Measurements from ENCODE around the gene CMKLR1.

Gene CMKLR1

DNA sequence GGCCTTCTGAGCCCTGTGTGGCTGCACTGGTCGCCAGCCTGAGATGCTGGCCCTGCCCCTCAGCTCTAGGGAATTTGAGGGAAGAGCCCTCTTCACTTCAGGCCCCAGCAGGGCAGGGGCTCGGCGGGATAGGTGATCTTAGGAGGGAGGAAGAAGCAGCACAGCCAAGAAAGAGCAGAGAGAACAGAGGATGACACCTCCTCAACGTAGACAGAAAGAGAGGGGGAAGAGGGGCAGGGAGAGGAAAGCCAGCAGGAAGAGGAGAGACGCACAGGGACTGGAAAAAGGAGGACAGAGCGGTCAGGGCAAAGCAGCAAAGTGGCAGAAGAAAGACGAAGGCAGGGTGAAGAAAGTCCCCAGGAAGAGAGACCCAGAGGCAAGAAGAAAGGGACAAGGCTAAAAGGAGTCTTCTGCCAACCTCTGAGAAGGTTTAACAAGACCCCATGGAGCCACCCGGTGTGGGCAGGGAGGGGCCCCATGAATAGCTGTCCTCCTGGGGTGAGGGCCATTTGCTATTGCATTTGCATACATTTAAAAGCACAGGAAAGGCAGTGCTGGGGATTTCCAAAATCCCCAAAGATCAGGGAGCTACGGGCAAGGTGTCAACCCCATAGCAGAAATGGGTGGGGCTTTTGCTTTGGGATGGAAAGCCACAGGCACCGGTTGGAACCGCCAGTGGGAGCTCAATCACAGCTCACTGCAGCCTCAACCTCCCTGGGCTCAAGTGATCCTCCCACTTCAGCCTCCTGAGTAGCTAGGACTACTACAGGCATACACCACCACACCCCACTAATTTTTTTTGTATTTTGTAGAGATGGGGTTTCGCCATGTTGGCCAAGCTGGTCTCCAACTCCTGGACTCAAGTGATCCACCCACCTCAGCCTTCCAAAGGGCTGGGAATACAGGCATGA is 22.7 kb downstream of the CMKLR1 start:
- TF ChIP-seq, protein P1, sequence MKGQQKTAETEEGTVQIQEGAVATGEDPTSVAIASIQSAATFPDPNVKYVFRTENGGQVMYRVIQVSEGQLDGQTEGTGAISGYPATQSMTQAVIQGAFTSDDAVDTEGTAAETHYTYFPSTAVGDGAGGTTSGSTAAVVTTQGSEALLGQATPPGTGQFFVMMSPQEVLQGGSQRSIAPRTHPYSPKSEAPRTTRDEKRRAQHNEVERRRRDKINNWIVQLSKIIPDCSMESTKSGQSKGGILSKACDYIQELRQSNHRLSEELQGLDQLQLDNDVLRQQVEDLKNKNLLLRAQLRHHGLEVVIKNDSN (IDR thresholded peaks at IDR 0.05), result no peak
- TF ChIP-seq CREB1 (IDR thresholded peaks at IDR 0.05; ENCODE audit: low read depth) (no peak), RAD21 (IDR thresholded peaks at IDR 0.05; ENCODE audit: low read depth) (no peak), CEBPB (IDR thresholded peaks at IDR 0.05) (no peak), YY1 (IDR thresholded peaks at IDR 0.05; ENCODE audit: low read depth) (no peak), TAF1 (IDR thresholded peaks at IDR 0.05; ENCODE audit: low read depth) (no peak), FOXM1 (IDR thresholded peaks at IDR 0.05; ENCODE audit: borderline replicate concordance, low read depth) (no peak), ZBTB7A (IDR thresholded peaks at IDR 0.05; ENCODE audit: low read depth) (no peak)
- TF ChIP-seq, protein P2, sequence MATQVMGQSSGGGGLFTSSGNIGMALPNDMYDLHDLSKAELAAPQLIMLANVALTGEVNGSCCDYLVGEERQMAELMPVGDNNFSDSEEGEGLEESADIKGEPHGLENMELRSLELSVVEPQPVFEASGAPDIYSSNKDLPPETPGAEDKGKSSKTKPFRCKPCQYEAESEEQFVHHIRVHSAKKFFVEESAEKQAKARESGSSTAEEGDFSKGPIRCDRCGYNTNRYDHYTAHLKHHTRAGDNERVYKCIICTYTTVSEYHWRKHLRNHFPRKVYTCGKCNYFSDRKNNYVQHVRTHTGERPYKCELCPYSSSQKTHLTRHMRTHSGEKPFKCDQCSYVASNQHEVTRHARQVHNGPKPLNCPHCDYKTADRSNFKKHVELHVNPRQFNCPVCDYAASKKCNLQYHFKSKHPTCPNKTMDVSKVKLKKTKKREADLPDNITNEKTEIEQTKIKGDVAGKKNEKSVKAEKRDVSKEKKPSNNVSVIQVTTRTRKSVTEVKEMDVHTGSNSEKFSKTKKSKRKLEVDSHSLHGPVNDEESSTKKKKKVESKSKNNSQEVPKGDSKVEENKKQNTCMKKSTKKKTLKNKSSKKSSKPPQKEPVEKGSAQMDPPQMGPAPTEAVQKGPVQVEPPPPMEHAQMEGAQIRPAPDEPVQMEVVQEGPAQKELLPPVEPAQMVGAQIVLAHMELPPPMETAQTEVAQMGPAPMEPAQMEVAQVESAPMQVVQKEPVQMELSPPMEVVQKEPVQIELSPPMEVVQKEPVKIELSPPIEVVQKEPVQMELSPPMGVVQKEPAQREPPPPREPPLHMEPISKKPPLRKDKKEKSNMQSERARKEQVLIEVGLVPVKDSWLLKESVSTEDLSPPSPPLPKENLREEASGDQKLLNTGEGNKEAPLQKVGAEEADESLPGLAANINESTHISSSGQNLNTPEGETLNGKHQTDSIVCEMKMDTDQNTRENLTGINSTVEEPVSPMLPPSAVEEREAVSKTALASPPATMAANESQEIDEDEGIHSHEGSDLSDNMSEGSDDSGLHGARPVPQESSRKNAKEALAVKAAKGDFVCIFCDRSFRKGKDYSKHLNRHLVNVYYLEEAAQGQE (IDR thresholded peaks at IDR 0.05; ENCODE audit: low read depth), result no peak
- TF ChIP-seq, protein P3, sequence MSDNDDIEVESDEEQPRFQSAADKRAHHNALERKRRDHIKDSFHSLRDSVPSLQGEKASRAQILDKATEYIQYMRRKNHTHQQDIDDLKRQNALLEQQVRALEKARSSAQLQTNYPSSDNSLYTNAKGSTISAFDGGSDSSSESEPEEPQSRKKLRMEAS (IDR thresholded peaks at IDR 0.05), result no peak

DNA sequence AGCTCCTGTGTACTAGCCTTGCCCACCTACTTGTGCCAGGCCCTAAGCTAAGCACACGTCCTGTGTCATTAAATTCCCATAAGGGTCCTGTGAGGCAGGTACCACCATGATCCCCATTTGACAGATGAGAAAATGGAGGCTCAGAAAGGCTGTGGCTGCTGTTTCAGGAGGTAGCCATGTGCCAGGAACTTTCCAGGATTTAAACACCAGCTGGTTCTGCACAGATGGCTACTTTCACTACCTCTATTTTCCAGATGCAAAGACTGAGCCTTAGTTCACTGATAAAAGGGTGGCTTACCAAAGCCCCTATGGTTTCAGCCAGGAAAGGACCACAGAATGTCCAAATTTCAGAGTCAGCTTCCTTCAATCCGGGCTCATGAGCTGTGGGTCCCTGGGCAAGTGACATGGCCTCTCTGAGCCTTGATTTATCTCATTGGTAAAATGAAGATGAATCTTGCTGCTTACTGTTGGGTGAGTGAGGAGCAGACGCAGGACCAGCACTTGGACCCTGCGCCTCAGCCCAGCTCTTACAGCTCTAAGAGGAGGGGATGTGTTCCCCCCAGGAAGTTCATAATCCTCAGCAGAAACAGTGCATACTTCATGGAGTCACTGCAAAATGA is 23.5 kb downstream of the CMKLR1 start:
- no peak for TF ChIP-seq TEAD4 (IDR thresholded peaks at IDR 0.05)

DNA sequence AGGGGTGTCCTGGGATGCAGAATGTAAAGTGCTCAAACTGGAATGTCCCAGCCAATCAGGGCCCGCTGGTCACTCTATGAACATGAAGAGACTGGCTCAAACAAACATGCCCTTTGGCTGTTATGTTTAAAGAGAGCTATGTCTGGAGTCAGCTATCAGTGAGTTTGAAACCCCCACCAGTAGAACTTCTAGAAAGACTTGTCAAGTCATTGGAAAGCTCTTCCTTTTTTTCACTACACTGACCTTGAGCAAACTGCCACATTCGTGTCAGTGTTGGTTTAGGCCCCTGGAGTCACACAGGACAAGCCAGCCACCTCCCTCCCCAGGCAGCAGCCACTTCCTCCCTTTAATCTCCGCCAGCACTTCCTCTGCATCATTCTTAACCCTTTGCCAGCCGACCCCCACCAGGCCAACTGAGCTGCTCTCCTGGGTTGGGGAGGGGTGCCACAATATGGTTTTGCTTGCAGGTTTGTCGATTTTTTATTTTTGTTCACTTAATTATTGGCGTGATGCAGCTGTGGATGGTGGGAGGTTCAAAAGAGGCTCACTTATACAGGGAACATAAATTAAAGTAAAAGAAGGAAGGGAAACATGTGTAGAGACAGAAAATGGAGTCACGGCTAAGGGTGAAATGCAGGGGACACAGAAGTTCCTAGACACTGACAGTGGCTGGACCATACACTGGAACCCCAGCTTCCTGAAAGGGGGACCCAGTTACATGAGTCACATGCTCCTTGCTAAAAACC is 25.3 kb downstream of the CMKLR1 start:
- TF ChIP-seq CEBPB (IDR thresholded peaks at IDR 0.05) (no peak), EGR1 (IDR thresholded peaks at IDR 0.05) (no peak), NFIC (IDR thresholded peaks at IDR 0.05) (no peak), CREB1 (IDR thresholded peaks at IDR 0.05; ENCODE audit: low read depth) (no peak), YY1 (IDR thresholded peaks at IDR 0.05; ENCODE audit: low read depth) (no peak), TCF12 (IDR thresholded peaks at IDR 0.05; ENCODE audit: low read depth) (no peak), TAF1 (IDR thresholded peaks at IDR 0.05; ENCODE audit: low read depth) (no peak), ZBTB7A (IDR thresholded peaks at IDR 0.05; ENCODE audit: low read depth) (no peak), FOXM1 (IDR thresholded peaks at IDR 0.05; ENCODE audit: borderline replicate concordance, low read depth) (no peak), EP300 (IDR thresholded peaks at IDR 0.05; ENCODE audit: borderline replicate concordance) (no peak), RAD21 (IDR thresholded peaks at IDR 0.05; ENCODE audit: low read depth) (no peak), TEAD4 (IDR thresholded peaks at IDR 0.05) (no peak)
- TF ChIP-seq, protein P1 (IDR thresholded peaks at IDR 0.05), result no peak
- TF ChIP-seq, protein P3 (IDR thresholded peaks at IDR 0.05), result no peak
- TF ChIP-seq, protein P2 (IDR thresholded peaks at IDR 0.05; ENCODE audit: low read depth), result no peak

DNA sequence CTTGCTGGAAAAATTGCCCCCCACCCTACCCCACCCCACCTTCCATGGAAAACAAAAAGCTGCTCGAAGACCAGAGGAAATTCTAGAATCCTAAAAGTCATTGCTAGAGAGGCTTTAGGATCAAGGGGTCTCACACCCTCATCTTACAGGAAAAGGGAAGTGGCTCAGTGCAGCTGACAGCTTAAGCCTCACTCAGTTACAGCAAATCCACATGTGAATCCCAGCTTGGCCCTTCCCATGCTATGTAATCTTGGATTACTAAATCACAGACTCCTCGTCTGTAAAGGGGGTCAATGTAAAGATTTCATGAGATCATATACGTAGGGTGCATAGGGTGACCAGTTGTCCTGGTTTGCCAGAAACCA is 25.9 kb downstream of the CMKLR1 start:
- TF ChIP-seq TAF1 (IDR thresholded peaks at IDR 0.05; ENCODE audit: low read depth) (no peak), TCF12 (IDR thresholded peaks at IDR 0.05; ENCODE audit: low read depth) (no peak), EGR1 (IDR thresholded peaks at IDR 0.05) (no peak), CREB1 (IDR thresholded peaks at IDR 0.05; ENCODE audit: low read depth) (no peak), YY1 (IDR thresholded peaks at IDR 0.05; ENCODE audit: low read depth) (no peak), NFIC (IDR thresholded peaks at IDR 0.05) (no peak), FOXM1 (IDR thresholded peaks at IDR 0.05; ENCODE audit: borderline replicate concordance, low read depth) (no peak), ZBTB7A (IDR thresholded peaks at IDR 0.05; ENCODE audit: low read depth) (no peak), CEBPB (IDR thresholded peaks at IDR 0.05) (no peak), RAD21 (IDR thresholded peaks at IDR 0.05; ENCODE audit: low read depth) (no peak), EP300 (IDR thresholded peaks at IDR 0.05; ENCODE audit: borderline replicate concordance) (no peak), TEAD4 (IDR thresholded peaks at IDR 0.05) (no peak)
- TF ChIP-seq, protein P2 (IDR thresholded peaks at IDR 0.05; ENCODE audit: low read depth), result no peak
- TF ChIP-seq, protein P1 (IDR thresholded peaks at IDR 0.05), result no peak
